DND-41 (cell line): ENCODE results near the gene CRYBG1.

Experiments used
- ATAC-seq: fragments of 200-7000 bp; cut with Tn5 transposase; 3 replicates; pipeline ENCODE4 v1.9.1; 2021; ENCODE audit warnings: low read depth; ENCODE audit not compliant: insufficient read depth
- DNase-seq: peaks from one replicate; pipeline ENCODE4 v3.0.0-alpha.2; 2020
- H2AFZ ChIP-seq: 2 replicates; pipeline ENCODE4 v1.6.0; 2012; ENCODE audit warnings: low read depth, low read length
- H3K27ac ChIP-seq: 2 replicates; pipeline ENCODE4 v1.5.1; 2012; ENCODE audit warnings: low read length, inconsistent platforms
- H3K27me3 ChIP-seq: fragments of 200-600 bp; sonication (generic); 2 replicates; pipeline ENCODE4 v1.6.0; 2012; ENCODE audit warnings: low read length, mild to moderate bottlenecking, inconsistent platforms; ENCODE audit not compliant: insufficient read depth, poor library complexity
- H3K36me3 ChIP-seq: 2 replicates; pipeline ENCODE4 v1.5.1; 2012; ENCODE audit warnings: low read length, inconsistent platforms; ENCODE audit not compliant: insufficient read depth
- H3K4me1 ChIP-seq: 2 replicates; pipeline ENCODE4 v1.5.1; 2012; ENCODE audit warnings: mild to moderate bottlenecking, low read length; ENCODE audit not compliant: insufficient read depth
- H3K4me2 ChIP-seq: 2 replicates; pipeline ENCODE4 v1.6.0; 2012; ENCODE audit warnings: mild to moderate bottlenecking, moderate library complexity, low read length, inconsistent platforms; ENCODE audit not compliant: insufficient read depth
- H3K4me3 ChIP-seq, 2 experiments: fragments of 200-600 bp in 1 of 2; shearing (Covaris generic) in 1 of 2; 2 replicates each; pipeline ENCODE4 v1.5.1; 2012 to 2016; ENCODE audit warnings: inconsistent platforms in 2 of 2, low read length in 2 of 2, mild to moderate bottlenecking in 2 of 2, low read depth in 1 of 2, moderate library complexity in 1 of 2
- H3K79me2 ChIP-seq: 2 replicates; pipeline ENCODE4 v1.6.0; 2012; ENCODE audit warnings: low read length, inconsistent platforms; ENCODE audit not compliant: insufficient read depth
- H3K9ac ChIP-seq: 2 replicates; pipeline ENCODE4 v1.6.0; 2012; ENCODE audit warnings: low read depth, mild to moderate bottlenecking, inconsistent platforms, low read length, moderate library complexity
- H3K9me3 ChIP-seq: 2 replicates; pipeline ENCODE4 v1.5.1; 2012; ENCODE audit warnings: low read length, moderate library complexity, mild to moderate bottlenecking, inconsistent platforms; ENCODE audit not compliant: insufficient read depth, severe bottlenecking
- H4K20me1 ChIP-seq: 2 replicates; pipeline ENCODE4 v1.6.0; 2012; ENCODE audit warnings: low read length; ENCODE audit not compliant: insufficient read depth
- CTCF ChIP-seq: IDR thresholded peaks from 2 replicates; pipeline ENCODE4 v1.5.1; 2012; ENCODE audit warnings: borderline replicate concordance, low read length, moderate library complexity, mild to moderate bottlenecking; ENCODE audit not compliant: poor library complexity, severe bottlenecking; ENCODE audit errors: extremely low read depth
- EZH2 ChIP-seq: IDR thresholded peaks from 3 replicates; pipeline ENCODE4 v1.6.1; 2012; ENCODE audit warnings: borderline replicate concordance, low read depth, mild to moderate bottlenecking, moderate library complexity, low read length, inconsistent platforms; ENCODE audit not compliant: severe bottlenecking

Gene CRYBG1

GRCh38 chr6:106373502-106374239 is 13.2 kb downstream of the CRYBG1 start:
- Histone ChIP-seq H3K27me3 (peaks cover 22% of the 10 kb centered on the region), H3K9ac (no peak overlapping the region), H4K20me1 (no peaks in the 10 kb centered on the region), H3K4me2 (no peak overlapping the region), H3K9me3 (no peaks in the 10 kb centered on the region), H3K4me3 (no peak overlapping the region), H3K4me1 (no peaks in the 10 kb centered on the region), H2AFZ (no peak overlapping the region), H3K79me2 (no peaks in the 10 kb centered on the region), H3K36me3 (no peaks in the 10 kb centered on the region), H3K27ac (no peak overlapping the region)
- no peak for TF ChIP-seq CTCF
- no peak for ATAC-seq
- no peak for DNase-seq

GRCh38 chr6:106377061-106377540 is 16.6 kb downstream of the CRYBG1 start:
- Histone ChIP-seq H3K79me2 (no peaks in the 10 kb centered on the region), H3K36me3 (no peaks in the 10 kb centered on the region), H3K4me1 (no peaks in the 10 kb centered on the region), H4K20me1 (no peaks in the 10 kb centered on the region), H3K9ac (no peak overlapping the region), H3K27ac (no peak overlapping the region), H3K9me3 (no peaks in the 10 kb centered on the region), H2AFZ (no peak overlapping the region), H3K4me3 (no peak overlapping the region), H3K4me2 (no peak overlapping the region), H3K27me3 (peaks cover 31% of the 10 kb centered on the region)
- TF ChIP-seq CTCF (no peak), EZH2 (no peak)
- ATAC-seq (no peak), DNase-seq (no peak)

GRCh38 chr6:106379951-106380350 is 19.4 kb downstream of the CRYBG1 start:
- no peaks in the 10 kb centered on the region for H3K36me3 ChIP-seq
- DNase-seq (no peak), ATAC-seq (no peak)
- no peaks in the 10 kb centered on the region for H3K4me1 ChIP-seq
- TF ChIP-seq EZH2 (no peak), CTCF (no peak)
- H3K27me3 ChIP-seq = peaks cover 34% of the 10 kb centered on the region
- no peak overlapping the region for H3K4me3 ChIP-seq
- no peaks in the 10 kb centered on the region for H3K79me2 ChIP-seq
- no peak overlapping the region for H3K27ac ChIP-seq
- no peaks in the 10 kb centered on the region for H3K9me3 ChIP-seq
- no peak overlapping the region for H3K4me2 ChIP-seq
- no peaks in the 10 kb centered on the region for H4K20me1 ChIP-seq
- H2AFZ ChIP-seq = no peak overlapping the region
- no peak overlapping the region for H3K9ac ChIP-seq
